WERI-Rb-1 (cell line): ENCODE measurements around the gene TRPM3.

Experiments used
- DNase-seq: peaks from one replicate; pipeline ENCODE4 v3.0.0-alpha.2; 2020
- H3K27ac ChIP-seq: fragments of 250-450 bp; sonication (Bioruptor Pico); 2 replicates; pipeline ENCODE4 v1.5.1; 2020; ENCODE audit warnings: mild to moderate bottlenecking, moderate library complexity
- H3K27me3 ChIP-seq: fragments of 250-450 bp; sonication (Bioruptor Pico); 2 replicates; pipeline ENCODE4 v1.5.1; 2021; ENCODE audit warnings: mild to moderate bottlenecking, low read depth, moderate library complexity; ENCODE audit not compliant: insufficient read depth, severe bottlenecking
- H3K36me3 ChIP-seq: fragments of 250-450 bp; sonication (Bioruptor Pico); 2 replicates; pipeline ENCODE4 v1.5.1; 2020; ENCODE audit warnings: mild to moderate bottlenecking, moderate library complexity
- H3K4me3 ChIP-seq: 2 replicates; pipeline ENCODE4 v1.5.1; 2011; ENCODE audit warnings: low read depth, mild to moderate bottlenecking, control low read depth, low read length
- H3K9me3 ChIP-seq: fragments of 250-450 bp; sonication (Bioruptor Pico); 2 replicates; pipeline ENCODE4 v1.5.1; 2021; ENCODE audit warnings: mild to moderate bottlenecking, moderate library complexity; ENCODE audit not compliant: severe bottlenecking
- TF ChIP-seq, protein P1 (sequence below): IDR thresholded peaks from 2 replicates; pipeline ENCODE4 v1.5.1; 2011; ENCODE audit warnings: low read depth, mild to moderate bottlenecking, control low read depth, inconsistent platforms, low read length

Gene TRPM3

DNA sequence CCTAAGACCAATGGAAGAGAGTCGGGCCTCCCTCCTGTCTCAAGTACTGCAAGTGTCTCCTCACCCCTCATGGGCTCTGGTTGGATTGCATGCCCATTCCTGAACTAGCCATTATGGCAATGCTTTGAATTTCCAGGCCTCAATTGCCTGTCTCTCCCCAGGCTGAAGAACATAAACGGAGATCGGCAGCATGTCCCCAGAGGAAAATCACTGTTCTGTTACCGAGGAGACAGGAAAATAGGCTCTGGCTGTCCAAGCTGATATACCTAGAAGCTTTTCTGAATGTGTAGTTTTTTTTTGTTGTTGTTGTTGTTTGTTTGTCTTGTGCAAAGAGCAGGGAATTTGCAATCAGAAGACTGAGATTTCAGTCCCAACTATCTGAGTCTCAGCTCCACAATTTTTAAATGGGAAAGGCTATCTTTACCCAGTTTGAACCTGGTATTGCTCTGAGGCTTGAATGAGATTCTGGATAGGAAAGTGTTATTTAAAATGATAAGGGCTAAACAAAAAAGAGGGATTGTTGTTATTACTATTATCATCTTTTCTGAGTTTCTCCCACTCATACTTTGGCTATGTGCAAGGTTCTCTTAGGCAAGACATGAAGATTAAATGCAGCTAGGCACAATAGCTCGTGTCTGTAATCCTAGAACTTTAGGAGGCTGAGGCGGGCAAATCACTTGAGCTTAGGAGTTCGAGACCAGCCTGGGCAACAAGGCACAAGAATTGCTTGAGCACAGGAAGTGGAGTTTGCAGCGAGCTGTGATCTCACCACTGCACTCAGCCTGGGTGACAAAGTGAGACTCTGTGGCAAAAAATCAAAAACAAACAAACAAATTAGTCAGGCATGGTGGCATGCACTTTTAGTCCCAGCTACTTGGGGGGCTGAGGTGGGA is 629.7 kb downstream of the TRPM3 start:
- no peaks in the 10 kb centered on the region for H3K36me3 ChIP-seq
- no peaks in the 10 kb centered on the region for H3K27me3 ChIP-seq
- no peak overlapping the region for H3K4me3 ChIP-seq
- TF ChIP-seq, protein P1, sequence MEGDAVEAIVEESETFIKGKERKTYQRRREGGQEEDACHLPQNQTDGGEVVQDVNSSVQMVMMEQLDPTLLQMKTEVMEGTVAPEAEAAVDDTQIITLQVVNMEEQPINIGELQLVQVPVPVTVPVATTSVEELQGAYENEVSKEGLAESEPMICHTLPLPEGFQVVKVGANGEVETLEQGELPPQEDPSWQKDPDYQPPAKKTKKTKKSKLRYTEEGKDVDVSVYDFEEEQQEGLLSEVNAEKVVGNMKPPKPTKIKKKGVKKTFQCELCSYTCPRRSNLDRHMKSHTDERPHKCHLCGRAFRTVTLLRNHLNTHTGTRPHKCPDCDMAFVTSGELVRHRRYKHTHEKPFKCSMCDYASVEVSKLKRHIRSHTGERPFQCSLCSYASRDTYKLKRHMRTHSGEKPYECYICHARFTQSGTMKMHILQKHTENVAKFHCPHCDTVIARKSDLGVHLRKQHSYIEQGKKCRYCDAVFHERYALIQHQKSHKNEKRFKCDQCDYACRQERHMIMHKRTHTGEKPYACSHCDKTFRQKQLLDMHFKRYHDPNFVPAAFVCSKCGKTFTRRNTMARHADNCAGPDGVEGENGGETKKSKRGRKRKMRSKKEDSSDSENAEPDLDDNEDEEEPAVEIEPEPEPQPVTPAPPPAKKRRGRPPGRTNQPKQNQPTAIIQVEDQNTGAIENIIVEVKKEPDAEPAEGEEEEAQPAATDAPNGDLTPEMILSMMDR: no peak
- DNase-seq: no peak
- H3K9me3 ChIP-seq: no peaks in the 10 kb centered on the region
- H3K27ac ChIP-seq: no peak overlapping the region

GRCh38 chr9:70490478-70490877 is 630.9 kb downstream of the TRPM3 start:
- H3K9me3 ChIP-seq: no peaks in the 10 kb centered on the region
- TF ChIP-seq, protein P1: no peak
- H3K27ac ChIP-seq: no peak overlapping the region
- no peak for DNase-seq
- H3K36me3 ChIP-seq: no peaks in the 10 kb centered on the region
- no peaks in the 10 kb centered on the region for H3K27me3 ChIP-seq
- no peak overlapping the region for H3K4me3 ChIP-seq

DNA sequence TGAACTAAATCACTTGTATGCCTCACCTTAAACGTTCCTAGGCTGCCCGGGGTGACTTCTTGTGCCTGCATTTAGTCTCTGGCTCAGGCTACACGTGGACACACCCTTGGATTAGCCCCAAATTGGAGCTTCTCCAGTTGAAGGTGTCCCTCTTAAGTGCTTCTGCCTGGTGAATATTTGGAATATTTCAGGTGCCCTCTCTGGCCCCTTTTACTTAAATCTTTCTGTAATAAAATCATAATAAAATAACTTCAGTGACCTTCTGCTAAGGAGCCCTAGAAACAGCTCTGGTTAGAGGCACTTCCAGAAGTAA is 632.7 kb downstream of the TRPM3 start:
- Histone ChIP-seq H3K27ac (no peak overlapping the region), H3K36me3 (no peaks in the 10 kb centered on the region), H3K9me3 (no peaks in the 10 kb centered on the region), H3K4me3 (no peak overlapping the region), H3K27me3 (no peaks in the 10 kb centered on the region)
- no peak for DNase-seq
- TF ChIP-seq, protein P1: no peak

- no peaks in the 10 kb centered on the region for H3K9me3 ChIP-seq
- no peak overlapping the region for H3K27ac ChIP-seq
- no peaks in the 10 kb centered on the region for H3K27me3 ChIP-seq
- DNase-seq: no peak
- no peaks in the 10 kb centered on the region for H3K36me3 ChIP-seq
- H3K4me3 ChIP-seq: no peak overlapping the region
- TF ChIP-seq, protein P1: no peak
These were observed 633.2 kb downstream of the TRPM3 start for GRCh38 chr9:70488098-70488792.

- TF ChIP-seq, protein P1: no peak
- no peak overlapping the region for H3K27ac ChIP-seq
- DNase-seq: no peak
These were observed 635.3 kb downstream of the TRPM3 start for GRCh38 chr9:70486127-70486526.

More at GRCh38 chr9:70486127-70486526, 635.3 kb downstream of the TRPM3 start:
- Histone ChIP-seq H3K4me3 (no peak overlapping the region), H3K27me3 (no peaks in the 10 kb centered on the region), H3K36me3 (no peaks in the 10 kb centered on the region), H3K9me3 (no peaks in the 10 kb centered on the region)
